HEK293T (cell line): ENCODE data around the gene ILDR2.

Experiments used
- CTCF ChIA-PET: fragments of 350-600 bp; formaldehyde crosslinking; extraction: SDS; loops from one replicate; lab custom pipeline; 2021; ENCODE audit warnings: antibody characterized with exemption, inconsistent platforms; lab: Yijun Ruan, JAX
- POLR2A ChIA-PET: fragments of 350-600 bp; formaldehyde crosslinking; extraction: SDS; loops from one replicate; lab custom pipeline; 2020; ENCODE audit warnings: antibody characterized with exemption, inconsistent platforms; lab: Yijun Ruan, JAX
- DNase-seq: peaks from one replicate; pipeline ENCODE4 v3.0.0; 2012; ENCODE audit warnings: mixed read lengths; ENCODE audit errors: extremely low spot score
- ARNT ChIP-seq: fragments of 450-650 bp; IDR thresholded peaks from 2 replicates; pipeline ENCODE4 v1.6.1; 2017; ENCODE audit warnings: mild to moderate bottlenecking
- BHLHE40 ChIP-seq: fragments of 450-650 bp; IDR thresholded peaks from 2 replicates; pipeline ENCODE4 v1.6.1; 2016; ENCODE audit warnings: mild to moderate bottlenecking, moderate library complexity, borderline replicate concordance
- CTBP1 ChIP-seq: fragments of 450-650 bp; IDR thresholded peaks from 2 replicates; pipeline ENCODE4 v1.6.1; 2016; ENCODE audit warnings: borderline replicate concordance
- ELF4 ChIP-seq: fragments of 450-650 bp; IDR thresholded peaks from 2 replicates; pipeline ENCODE4 v1.6.1; 2017; ENCODE audit warnings: antibody characterized with exemption
- FOXA1 ChIP-seq: fragments of 450-650 bp; IDR thresholded peaks from 2 replicates; pipeline ENCODE4 v1.6.1; 2016; ENCODE audit warnings: mild to moderate bottlenecking
- FOXK2 ChIP-seq: fragments of 450-650 bp; IDR thresholded peaks from 2 replicates; pipeline ENCODE4 v1.6.1; 2016; ENCODE audit warnings: mild to moderate bottlenecking
- FOXM1 ChIP-seq: fragments of 450-650 bp; IDR thresholded peaks from 2 replicates; pipeline ENCODE4 v1.6.1; 2017; ENCODE audit warnings: mild to moderate bottlenecking, borderline replicate concordance
- HDGF ChIP-seq: fragments of 450-650 bp; IDR thresholded peaks from 2 replicates; pipeline ENCODE4 v1.6.1; 2017; ENCODE audit warnings: antibody characterized with exemption, borderline replicate concordance
- L3MBTL2 ChIP-seq: fragments of 450-650 bp; conservative IDR thresholded peaks from 2 replicates; pipeline ENCODE4 v1.6.1; 2016; ENCODE audit warnings: mild to moderate bottlenecking
- LEF1 ChIP-seq: fragments of 450-650 bp; IDR thresholded peaks from 2 replicates; pipeline ENCODE4 v1.6.1; 2017; ENCODE audit warnings: mild to moderate bottlenecking, borderline replicate concordance
- NFRKB ChIP-seq: fragments of 450-650 bp; IDR thresholded peaks from 2 replicates; pipeline ENCODE4 v1.6.1; 2016; ENCODE audit warnings: mild to moderate bottlenecking, moderate library complexity
- PKNOX1 ChIP-seq: fragments of 450-650 bp; IDR thresholded peaks from 2 replicates; pipeline ENCODE4 v1.6.1; 2016
- SP1 ChIP-seq: fragments of 450-650 bp; IDR thresholded peaks from 2 replicates; pipeline ENCODE4 v1.6.1; 2017
- SUZ12 ChIP-seq: fragments of 450-650 bp; IDR thresholded peaks from 2 replicates; pipeline ENCODE4 v1.6.1; 2016; ENCODE audit warnings: mild to moderate bottlenecking
- TARDBP ChIP-seq: fragments of 450-650 bp; IDR thresholded peaks from 2 replicates; pipeline ENCODE4 v1.6.1; 2016
- ZNF384 ChIP-seq: fragments of 450-650 bp; IDR thresholded peaks from 2 replicates; pipeline ENCODE4 v1.6.1; 2016

Gene ILDR2

DNA sequence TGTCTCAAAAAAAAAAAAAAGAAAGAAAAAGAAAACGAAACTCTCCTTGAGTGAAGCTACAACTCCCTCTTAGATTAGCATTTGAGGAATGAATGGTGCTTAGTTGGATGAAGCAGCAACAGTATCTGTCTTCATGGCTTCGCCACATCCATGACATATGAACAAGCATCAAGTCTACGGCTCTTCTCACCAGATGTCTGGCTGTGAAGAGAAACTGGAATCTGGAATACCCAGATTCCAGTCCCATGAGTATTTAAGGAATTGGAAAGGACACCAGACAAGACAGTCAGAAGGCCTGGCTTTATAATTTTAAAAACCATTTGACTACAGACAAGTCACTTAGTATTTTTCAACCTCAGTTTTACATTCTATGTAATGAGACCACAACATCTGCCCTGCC lies 61.2 kb downstream of the ILDR2 start:
- TF ChIP-seq LEF1 (no peak), ZNF384 (no peak), BHLHE40 (no peak), CTBP1 (no peak), NFRKB (no peak), SUZ12 (no peak), FOXM1 (no peak), L3MBTL2 (no peak), FOXK2 (no peak), SP1 (no peak), HDGF (no peak), ELF4 (no peak), FOXA1 (no peak), ARNT (no peak), PKNOX1 (no peak), TARDBP (no peak)
- ChIA-PET CTCF (no interaction called here), POLR2A (interaction anchor here (0.8 kb wide), 1 partner anchor 145 kb away, joined by 3 read pairs; no protein-coding TSS in a partner anchor)
- DNase-seq: no peak

GRCh38 chr1:166911624-166912023 lies 63.7 kb downstream of the ILDR2 start:
- CTCF ChIA-PET: interaction anchor here (1.2 to 9.6 kb wide), 3 partner anchors 141 to 148 kb away, joined by 3 to 163 read pairs (median 7); no protein-coding TSS in a partner anchor
- no peak for TF ChIP-seq L3MBTL2
- no peak for TF ChIP-seq FOXM1
- no peak for TF ChIP-seq FOXA1
- no peak for TF ChIP-seq CTBP1
- no peak for TF ChIP-seq BHLHE40
- no peak for TF ChIP-seq PKNOX1
- no peak for TF ChIP-seq SUZ12
- TF ChIP-seq NFRKB: no peak
- TF ChIP-seq HDGF: no peak
- no peak for TF ChIP-seq FOXK2
- DNase-seq: no peak
- POLR2A ChIA-PET: no interaction called here

DNA sequence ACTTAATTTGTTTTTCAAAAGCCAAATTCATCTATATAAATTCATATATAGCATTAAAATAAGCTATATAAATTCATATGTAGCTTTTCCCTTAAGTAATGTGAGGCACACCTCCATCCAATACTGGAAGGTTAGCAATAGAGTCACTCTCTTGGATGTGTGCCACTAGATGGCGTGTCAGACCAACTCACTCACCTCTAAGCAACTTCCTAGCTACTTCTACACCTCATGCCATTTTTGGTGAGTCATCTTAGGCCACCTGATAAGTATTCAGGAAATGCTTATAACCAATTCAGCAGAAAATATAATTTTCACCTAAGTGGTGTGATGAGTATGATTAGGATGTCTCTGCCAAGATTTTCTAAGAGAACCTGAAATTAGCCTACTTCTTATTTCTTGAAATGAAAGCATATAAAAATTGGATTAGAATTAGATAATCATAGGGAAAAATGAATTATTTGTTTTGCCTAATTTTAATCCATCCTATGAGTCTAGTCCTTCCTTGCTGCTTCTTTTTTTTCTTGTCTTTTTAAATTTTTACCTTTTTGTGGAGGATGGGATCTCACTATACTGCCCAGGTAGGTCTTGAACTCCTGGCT lies 64.8 kb downstream of the ILDR2 start:
- CTCF ChIA-PET: interaction anchor here (0.5 to 9.6 kb wide), 13 partner anchors 8 to 157 kb away, joined by 3 to 163 read pairs (median 4); no protein-coding TSS in a partner anchor
- TF ChIP-seq CTBP1: no peak
- no peak; the same call in 1 of the 2 replicates for TF ChIP-seq L3MBTL2
- TF ChIP-seq HDGF: no peak
- peak; percentile 82 for DNase-seq
- POLR2A ChIA-PET: interaction anchor here (0.6 to 1.0 kb wide), 3 partner anchors 71 to 148 kb away, joined by 3 to 6 read pairs (median 3); partner anchors contain the start of gene POGK

DNA sequence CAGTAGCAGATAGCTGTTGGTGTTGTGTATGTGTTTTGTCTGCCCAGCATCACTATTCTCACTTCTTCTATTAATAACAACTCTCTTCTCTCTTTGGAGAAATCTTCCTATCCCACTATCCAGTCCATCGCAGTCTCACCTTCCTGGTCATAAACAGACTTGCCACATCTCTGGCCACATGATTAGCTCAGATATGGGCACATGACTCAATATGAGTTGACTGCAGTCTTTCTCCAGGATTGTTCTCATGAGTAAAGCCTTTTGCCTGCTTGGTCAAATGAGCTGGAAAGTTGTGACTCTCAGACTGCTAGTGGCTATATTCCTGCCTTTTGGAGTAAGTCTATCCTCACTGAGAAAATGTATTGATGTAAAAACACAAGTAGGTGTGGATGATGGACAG lies 66.4 kb downstream of the ILDR2 start:
- DNase-seq: no peak
- ChIA-PET POLR2A (interaction anchor here (0.6 to 1.0 kb wide), 2 partner anchors 33 to 66 kb away, joined by 3 to 4 read pairs; partner anchors contain the start of genes ILDR2 and TADA1), CTCF (interaction anchor here (0.9 to 9.6 kb wide), 2 partner anchors 8 to 151 kb away, joined by 3 to 163 read pairs; no protein-coding TSS in a partner anchor)
- no peak for TF ChIP-seq PKNOX1
- TF ChIP-seq FOXK2: no peak
- TF ChIP-seq FOXM1: no peak
- TF ChIP-seq NFRKB: no peak
- TF ChIP-seq L3MBTL2: no peak
- TF ChIP-seq CTBP1: no peak
- no peak for TF ChIP-seq FOXA1

DNA sequence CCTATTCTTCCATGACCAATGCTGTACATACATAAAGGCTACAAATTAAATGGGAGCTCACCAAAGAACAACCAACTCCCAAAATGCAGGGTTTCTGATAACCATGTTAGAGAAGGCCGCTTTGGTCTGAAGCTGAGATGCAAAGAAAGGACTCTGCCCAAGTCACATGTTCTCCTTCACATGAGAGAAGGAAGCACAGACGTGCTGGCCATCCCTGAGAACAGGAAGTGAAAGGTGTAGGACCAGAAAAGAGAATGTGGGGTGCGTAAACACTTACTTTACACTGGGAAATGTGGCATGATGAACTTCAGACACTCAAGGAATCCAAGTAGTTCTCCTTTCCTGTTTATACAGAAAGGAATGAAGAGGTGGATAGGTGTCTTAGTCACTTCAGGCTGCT lies 67.6 kb downstream of the ILDR2 start:
- no peak for DNase-seq
- no peak for TF ChIP-seq SUZ12
- no peak for TF ChIP-seq BHLHE40
- no peak for TF ChIP-seq PKNOX1
- no peak for TF ChIP-seq FOXA1
- TF ChIP-seq ELF4: no peak
- TF ChIP-seq FOXM1: no peak
- CTCF ChIA-PET: interaction anchor here (9.6 kb wide), 1 partner anchor 152 kb away, joined by 163 read pairs; no protein-coding TSS in a partner anchor
- POLR2A ChIA-PET: no interaction called here

- ChIA-PET CTCF (interaction anchor here (9.6 kb wide), 1 partner anchor 153 kb away, joined by 163 read pairs; no protein-coding TSS in a partner anchor), POLR2A (no interaction called here)
- DNase-seq: no peak
- TF ChIP-seq LEF1: no peak
- TF ChIP-seq SUZ12: no peak
- TF ChIP-seq FOXM1: no peak
- TF ChIP-seq NFRKB: no peak
- TF ChIP-seq BHLHE40: no peak
- no peak for TF ChIP-seq FOXK2
- no peak for TF ChIP-seq PKNOX1
- no peak for TF ChIP-seq TARDBP
- no peak for TF ChIP-seq CTBP1
- no peak for TF ChIP-seq ARNT
- no peak for TF ChIP-seq ZNF384
These were observed 68.3 kb downstream of the ILDR2 start for GRCh38 chr1:166907051-166907450.
